Neural cell (in vitro differentiated cells): ENCODE results near the gene RSAD1. TPM values are rescaled to one million over a fixed set of nuclear protein-coding genes. Genes with fewer than 3 reads are reported as not detected.

Experiments
- H2AFZ ChIP-seq: fragments of 200-600, 300-800 bp; sonication (generic), shearing (Covaris generic); 2 replicates; pipeline ENCODE4 v1.6.0; 2014; ENCODE audit warnings: low read depth, mild to moderate bottlenecking, antibody characterized with exemption, low read length, moderate library complexity
- H3F3A ChIP-seq: fragments of 200-600 bp; shearing (Covaris generic); 2 replicates; pipeline ENCODE4 v1.6.1; 2016; ENCODE audit warnings: mild to moderate bottlenecking, moderate library complexity, mixed read lengths, antibody characterized with exemption, low read length; ENCODE audit not compliant: insufficient read depth, poor library complexity, severe bottlenecking
- H3K27ac ChIP-seq: fragments of 200-600, 300-800 bp; sonication (generic), shearing (Covaris generic); 2 replicates; pipeline ENCODE4 v1.5.1; 2014; ENCODE audit warnings: mild to moderate bottlenecking, low read length, moderate library complexity
- H3K27me3 ChIP-seq: fragments of 300-800, 200-600 bp; sonication (generic), shearing (Covaris generic); 2 replicates; pipeline ENCODE4 v1.6.0; 2014; ENCODE audit warnings: mild to moderate bottlenecking, low read depth, low read length, moderate library complexity; ENCODE audit not compliant: insufficient read depth
- H3K36me3 ChIP-seq: fragments of 300-800, 200-600 bp; sonication (generic), shearing (Covaris generic); 2 replicates; pipeline ENCODE4 v1.5.1; 2014; ENCODE audit warnings: mild to moderate bottlenecking, antibody characterized with exemption, low read length, moderate library complexity; ENCODE audit not compliant: insufficient read depth
- H3K4me2 ChIP-seq: fragments of 300-800, 200-600 bp; sonication (generic), shearing (Covaris generic); 2 replicates; pipeline ENCODE4 v1.6.0; 2014; ENCODE audit warnings: mild to moderate bottlenecking, low read length
- H3K4me3 ChIP-seq: fragments of 300-800, 200-600 bp; sonication (generic), shearing (Covaris generic); 2 replicates; pipeline ENCODE4 v1.5.1; 2014; ENCODE audit warnings: mild to moderate bottlenecking, low read length, moderate library complexity
- H3K79me2 ChIP-seq: fragments of 200-600 bp; shearing (Covaris generic); replicated peaks from 2 replicates; pipeline ENCODE4 v1.6.0; 2014; ENCODE audit warnings: mild to moderate bottlenecking, low read length, moderate library complexity; ENCODE audit not compliant: insufficient read depth
- H3K9ac ChIP-seq: fragments of 300-800, 200-600 bp; sonication (generic), shearing (Covaris generic); 2 replicates; pipeline ENCODE4 v1.6.1; 2016; ENCODE audit warnings: mild to moderate bottlenecking, low read length, mixed read lengths
- H3K9me2 ChIP-seq: fragments of 200-600 bp; shearing (Covaris generic); 2 replicates; pipeline ENCODE4 v1.6.1; 2016; ENCODE audit warnings: mild to moderate bottlenecking, low read length, mixed read lengths; ENCODE audit not compliant: insufficient read depth
- H3K9me3 ChIP-seq: fragments of 200-600, 300-800 bp; sonication (generic), shearing (Covaris generic); 2 replicates; pipeline ENCODE4 v1.6.1; 2016; ENCODE audit warnings: mild to moderate bottlenecking, mixed run types, low read length, moderate library complexity, mixed read lengths
- H4K20me1 ChIP-seq: fragments of 200-600 bp; shearing (Covaris generic); 2 replicates; pipeline ENCODE4 v1.6.1; 2016; ENCODE audit warnings: mild to moderate bottlenecking, mixed run types; ENCODE audit not compliant: insufficient read depth
- CTCF ChIP-seq: fragments of 450-650 bp; IDR thresholded peaks from 2 replicates; pipeline ENCODE4 v1.5.1; 2014; ENCODE audit warnings: antibody characterized with exemption, mild to moderate bottlenecking, moderate library complexity; ENCODE audit not compliant: poor library complexity, severe bottlenecking
- EP300 ChIP-seq: fragments of 450-650 bp; conservative IDR thresholded peaks from 2 replicates; pipeline ENCODE4 v1.6.1; 2014; ENCODE audit warnings: antibody characterized with exemption, mild to moderate bottlenecking, moderate library complexity; ENCODE audit not compliant: poor library complexity, severe bottlenecking
- EZH2 ChIP-seq: fragments of 200-600, 300-800 bp; shearing (Covaris generic), sonication (generic); IDR thresholded peaks from 2 replicates; pipeline ENCODE4 v1.6.1; 2014; ENCODE audit warnings: antibody characterized with exemption, low read length, borderline replicate concordance, mild to moderate bottlenecking; ENCODE audit not compliant: insufficient read depth, poor library complexity, severe bottlenecking
- MXI1 ChIP-seq: fragments of 450-650 bp; conservative IDR thresholded peaks from 2 replicates; pipeline ENCODE4 v1.6.1; 2014; ENCODE audit warnings: antibody characterized with exemption, mild to moderate bottlenecking; ENCODE audit not compliant: poor library complexity, severe bottlenecking
- POLR2AphosphoS5 ChIP-seq: IDR thresholded peaks from 2 replicates; pipeline ENCODE4 v1.6.1; 2012
- RAD21 ChIP-seq: fragments of 450-650 bp; conservative IDR thresholded peaks from 2 replicates; pipeline ENCODE4 v1.6.1; 2014; ENCODE audit warnings: antibody characterized with exemption, mild to moderate bottlenecking, moderate library complexity
- REST ChIP-seq: IDR thresholded peaks from 2 replicates; pipeline ENCODE4 v1.6.1; 2012; ENCODE audit warnings: borderline replicate concordance
- SMC3 ChIP-seq: fragments of 450-650 bp; conservative IDR thresholded peaks from 2 replicates; pipeline ENCODE4 v1.6.1; 2014; ENCODE audit warnings: antibody characterized with exemption, mild to moderate bottlenecking, moderate library complexity; ENCODE audit not compliant: poor library complexity
- TAF1 ChIP-seq: IDR thresholded peaks from 2 replicates; pipeline ENCODE4 v1.6.1; 2012; ENCODE audit warnings: low read depth
- polyA plus RNA-seq: library from polyadenylated mRNA; depleted of rRNA; stranded (reverse); fragments of >200 nt; gene quantifications from 2 replicates; pipeline ENCODE4 v1.2.3, GENCODE V29; 2014

The RSAD1 gene
- polyA plus RNA-seq, 1 donor from 2014 or later = 61.9 TPM

- Histone ChIP-seq H3K79me2 (no peaks in the 10 kb centered on the region), H3K4me2 (no peak overlapping the region), H3F3A (no peaks in the 10 kb centered on the region), H2AFZ (no peak overlapping the region), H3K27me3 (peaks cover 24% of the 10 kb centered on the region), H3K27ac (no peak overlapping the region), H3K4me3 (no peak overlapping the region), H4K20me1 (no peaks in the 10 kb centered on the region), H3K9ac (no peak overlapping the region), H3K9me2 (no peaks in the 10 kb centered on the region), H3K36me3 (no peaks in the 10 kb centered on the region), H3K9me3 (no peaks in the 10 kb centered on the region)
- TF ChIP-seq SMC3 (no peak), EP300 (no peak), REST (no peak)
Observed at GRCh38 chr17:50529849-50530248, 51.2 kb downstream of the RSAD1 start.

GRCh38 chr17:50531428-50532025, 52.9 kb downstream of the RSAD1 start:
- H3K36me3 ChIP-seq = no peaks in the 10 kb centered on the region
- H3F3A ChIP-seq = no peaks in the 10 kb centered on the region
- H3K27ac ChIP-seq = no peak overlapping the region
- no peak overlapping the region for H3K4me3 ChIP-seq
- no peaks in the 10 kb centered on the region for H3K9me3 ChIP-seq
- H3K9me2 ChIP-seq = no peaks in the 10 kb centered on the region
- H3K9ac ChIP-seq = no peak overlapping the region
- H3K4me2 ChIP-seq = no peak overlapping the region
- no peaks in the 10 kb centered on the region for H4K20me1 ChIP-seq
- H2AFZ ChIP-seq = no peak overlapping the region
- TF ChIP-seq REST (no peak), CTCF (no peak), RAD21 (no peak), MXI1 (no peak), EZH2 (no peak), SMC3 (no peak), POLR2AphosphoS5 (no peak), TAF1 (no peak), EP300 (no peak)
- H3K79me2 ChIP-seq = no peaks in the 10 kb centered on the region
- H3K27me3 ChIP-seq = peaks cover 24% of the 10 kb centered on the region
